ENCODE measurements around the gene ZFAND2B. TPM values are rescaled to one million over a fixed set of nuclear protein-coding genes. Genes with fewer than 3 reads are reported as not detected.

The ZFAND2B gene
- total and polyA plus RNA-seq, 10 donors, result 39.4 to 77.7 (median 52.4) TPM

DNA sequence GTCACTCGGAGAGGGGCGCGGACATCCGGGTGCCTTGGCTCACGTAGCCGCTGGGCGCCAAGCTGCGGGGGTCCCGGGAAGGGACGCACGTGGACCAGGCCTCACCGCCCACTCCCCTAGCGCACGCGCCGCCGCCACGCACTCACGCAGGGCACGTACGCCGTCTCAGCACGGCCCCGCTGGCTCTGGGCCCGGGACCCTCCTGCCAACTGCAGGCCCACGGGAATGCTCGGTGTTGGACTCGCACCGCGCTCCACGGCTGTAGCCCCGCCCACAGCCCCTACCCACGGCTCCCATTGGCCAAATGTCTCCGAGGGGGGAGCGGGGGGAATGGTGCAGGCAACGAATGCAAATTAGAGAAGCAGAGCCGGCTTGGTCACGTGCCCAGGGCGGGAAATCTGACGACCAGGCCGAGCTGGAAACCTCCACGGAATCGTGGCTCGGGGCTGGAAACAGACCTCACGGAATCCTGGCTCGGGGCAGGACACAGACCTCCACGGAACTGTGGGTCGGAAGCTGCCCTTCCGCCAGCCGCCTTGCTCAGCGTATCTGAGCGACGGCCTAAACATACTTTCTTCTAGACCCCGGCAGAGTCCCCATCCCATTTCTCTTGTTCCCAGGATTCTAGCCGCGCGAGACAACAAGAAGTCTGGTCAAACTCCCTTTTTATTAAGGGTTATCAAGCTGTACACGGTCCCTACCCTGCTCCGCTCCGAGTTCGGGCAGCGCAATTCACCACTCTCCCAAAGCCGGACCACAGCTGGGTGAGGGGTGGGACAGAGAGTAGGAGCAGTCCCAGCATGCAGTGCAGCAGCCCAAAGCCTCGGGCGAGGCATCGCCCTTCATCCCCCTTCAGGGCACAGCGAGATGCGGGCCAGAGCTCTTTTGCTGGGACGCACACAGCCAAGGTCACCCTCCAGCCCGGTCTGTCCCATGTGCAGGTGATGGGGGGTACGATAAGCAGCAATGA is 12.4 kb downstream of the ZFAND2B start, which contains the start of gene ABCB6:
Gene ABCB6 (minus strand): TSS at position 227 of the 970 bp plus-strand sequence. CDS start 285 bp downstream, outside the sequence.
- H3K9me3 ChIP-seq, result no peaks in the 10 kb centered on the region
- peak; percentile 97 for DNase-seq
- WGBS, 5 donors, result 14 to 29% (median 16%) methylated on average over 37 to 71 of the region's 71 CpGs
- H3K4me1 ChIP-seq, result peaks cover 23 to 53% (median 31%) of the 10 kb centered on the region in 6 donors
- TF ChIP-seq, protein P1, sequence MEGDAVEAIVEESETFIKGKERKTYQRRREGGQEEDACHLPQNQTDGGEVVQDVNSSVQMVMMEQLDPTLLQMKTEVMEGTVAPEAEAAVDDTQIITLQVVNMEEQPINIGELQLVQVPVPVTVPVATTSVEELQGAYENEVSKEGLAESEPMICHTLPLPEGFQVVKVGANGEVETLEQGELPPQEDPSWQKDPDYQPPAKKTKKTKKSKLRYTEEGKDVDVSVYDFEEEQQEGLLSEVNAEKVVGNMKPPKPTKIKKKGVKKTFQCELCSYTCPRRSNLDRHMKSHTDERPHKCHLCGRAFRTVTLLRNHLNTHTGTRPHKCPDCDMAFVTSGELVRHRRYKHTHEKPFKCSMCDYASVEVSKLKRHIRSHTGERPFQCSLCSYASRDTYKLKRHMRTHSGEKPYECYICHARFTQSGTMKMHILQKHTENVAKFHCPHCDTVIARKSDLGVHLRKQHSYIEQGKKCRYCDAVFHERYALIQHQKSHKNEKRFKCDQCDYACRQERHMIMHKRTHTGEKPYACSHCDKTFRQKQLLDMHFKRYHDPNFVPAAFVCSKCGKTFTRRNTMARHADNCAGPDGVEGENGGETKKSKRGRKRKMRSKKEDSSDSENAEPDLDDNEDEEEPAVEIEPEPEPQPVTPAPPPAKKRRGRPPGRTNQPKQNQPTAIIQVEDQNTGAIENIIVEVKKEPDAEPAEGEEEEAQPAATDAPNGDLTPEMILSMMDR (IDR thresholded peaks at IDR 0.05 in 8 of 11, conservative IDR thresholded peaks at IDR 0.05 in 3 of 11), result no peak
- TF ChIP-seq POLR2A (IDR thresholded peaks at IDR 0.05), result peak in 1 of 3 donors; percentile 14
- peak; percentile 91 to 94 (median 94) for TF ChIP-seq POLR2AphosphoS5 (IDR thresholded peaks at IDR 0.05)
- H3K4me3 ChIP-seq, result peak within 1 kb of the TSS; percentile 52 to 93 (median 61)
- peak within 1 kb of the TSS; percentile 68 to 90 (median 84) for H3K27ac ChIP-seq
- intact Hi-C loops (cut with DNase I; ENCODE audit: low total_unique reads), result no loop called here
- H3K36me3 ChIP-seq, result peaks cover 0 to 71% (median 43%) of the 10 kb centered on the region in 6 donors
- H3K27me3 ChIP-seq (replicated peaks in 1 of 7), result no peaks in the 10 kb centered on the region

DNA sequence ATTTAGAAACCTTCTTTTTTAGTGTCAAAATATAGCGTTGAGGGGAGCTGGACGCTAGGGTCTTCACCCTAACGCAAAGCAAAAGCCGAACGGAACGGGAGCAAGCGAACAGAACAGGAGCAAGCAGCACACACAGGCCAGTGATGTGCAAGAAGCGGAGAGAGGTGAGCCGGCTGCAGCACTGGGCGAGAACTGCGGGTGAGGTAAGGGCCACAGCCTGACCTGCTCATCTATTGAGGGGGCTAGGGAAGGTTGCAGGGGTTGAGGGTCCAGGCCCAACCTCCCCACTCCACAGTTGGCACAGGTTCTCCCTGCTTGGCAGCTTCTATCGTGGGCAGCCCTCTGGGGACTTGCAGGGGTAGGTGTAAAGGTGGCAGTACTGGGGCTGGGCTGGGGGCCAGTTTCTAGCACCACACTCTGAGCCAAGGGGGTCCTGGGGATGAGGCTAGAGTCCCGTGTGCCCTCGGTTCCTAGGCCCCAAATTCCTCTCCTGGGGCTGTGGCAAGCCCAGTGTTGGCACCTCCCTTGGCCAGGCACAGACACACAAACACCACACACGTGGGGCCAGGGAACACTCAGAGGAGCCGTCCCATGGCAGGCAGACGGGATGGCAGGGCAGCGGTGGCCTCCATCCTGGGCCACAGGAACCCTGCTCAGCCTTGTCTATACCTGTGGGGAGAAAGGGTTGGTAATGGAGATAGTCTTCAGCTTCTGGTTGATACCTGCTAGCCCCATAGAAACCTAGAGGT is 13.4 kb downstream of the ZFAND2B start:
- Histone ChIP-seq H3K27me3 (replicated peaks in 1 of 7) (no peaks in the 10 kb centered on the region), H3K4me1 (peaks cover 23 to 62% (median 33%) of the 10 kb centered on the region in 6 donors), H3K9me3 (no peaks in the 10 kb centered on the region), H3K4me3 (peak overlapping the region in 1 of 8 donors; percentile 53), H3K27ac (peak overlapping the region in 1 of 8 donors; percentile 90), H3K36me3 (peaks cover 0 to 71% (median 53%) of the 10 kb centered on the region in 6 donors)
- 90 to 94% (median 94%) methylated on average over 16 to 18 of the region's 18 CpGs for WGBS, 5 donors
- DNase-seq, result peak; percentile 70
- intact Hi-C loops (cut with DNase I; ENCODE audit: low total_unique reads), result no loop called here
- TF ChIP-seq, protein P1 (IDR thresholded peaks at IDR 0.05 in 8 of 11, conservative IDR thresholded peaks at IDR 0.05 in 3 of 11), result no peak
- TF ChIP-seq POLR2AphosphoS5 (IDR thresholded peaks at IDR 0.05), result peak in 1 of 3 donors; percentile 46

DNA sequence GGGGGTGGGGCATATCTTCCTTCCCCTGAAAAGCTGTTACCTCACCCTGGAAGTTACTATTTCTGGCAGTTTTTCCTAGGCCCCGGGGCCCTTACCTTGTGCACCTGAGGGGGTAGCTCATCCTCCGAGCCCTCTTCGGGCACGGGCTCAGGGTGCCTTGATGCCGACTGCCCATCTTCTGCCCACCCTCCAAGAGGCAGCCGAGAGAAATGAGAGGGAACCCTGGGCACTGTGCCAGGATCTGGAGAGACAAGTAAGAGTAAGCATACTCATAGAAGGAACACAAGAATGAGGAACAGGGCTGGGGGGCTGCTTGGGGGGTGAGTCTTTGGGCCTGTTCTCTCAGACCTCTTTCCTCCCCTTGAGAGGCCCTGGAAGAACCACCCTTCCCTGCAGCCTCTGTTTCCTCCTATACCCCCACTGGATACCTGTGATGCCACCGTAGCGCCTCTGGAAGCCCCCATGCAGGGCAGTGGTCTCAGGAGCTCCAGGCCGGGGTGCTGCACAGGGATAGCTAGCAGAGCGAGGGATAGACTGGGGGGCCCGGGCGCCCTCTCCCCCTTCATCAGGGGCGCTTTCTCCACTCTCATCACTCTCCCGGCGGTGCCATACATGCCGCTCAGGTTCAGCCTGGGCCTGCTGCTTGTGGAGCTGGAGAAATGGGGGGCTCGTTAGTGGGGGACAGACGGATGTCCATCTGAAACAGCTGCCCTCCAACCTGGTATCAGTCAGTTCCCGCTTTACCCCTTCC is 14.2 kb downstream of the ZFAND2B start:
- Histone ChIP-seq H3K9me3 (no peaks in the 10 kb centered on the region), H3K27ac (no peak overlapping the region), H3K36me3 (peaks cover 0 to 71% (median 61%) of the 10 kb centered on the region in 6 donors), H3K27me3 (replicated peaks in 1 of 7) (no peaks in the 10 kb centered on the region), H3K4me1 (peaks cover 23 to 71% (median 41%) of the 10 kb centered on the region in 6 donors), H3K4me3 (no peak overlapping the region)
- TF ChIP-seq POLR2A (IDR thresholded peaks at IDR 0.05), result no peak
- no peak for TF ChIP-seq POLR2AphosphoS5 (IDR thresholded peaks at IDR 0.05)
- TF ChIP-seq, protein P1 (IDR thresholded peaks at IDR 0.05 in 8 of 11, conservative IDR thresholded peaks at IDR 0.05 in 3 of 11), result no peak
- WGBS, 5 donors, result 89 to 92% (median 91%) methylated on average over 19 of the region's 19 CpGs
- no peak for DNase-seq
- intact Hi-C loops (cut with DNase I; ENCODE audit: low total_unique reads), result no loop called here

Measured in spleen (tissue), 11 donors.